ENCODE results near the gene TIMP2.

GRCh38 chr17:78918979-78919378 is 6.2 kb downstream of the TIMP2 start:
- TF ChIP-seq POLR2AphosphoS5 (IDR thresholded peaks at IDR 0.05; ENCODE audit: low read depth) (no peak), CTCF (conservative IDR thresholded peaks at IDR 0.05; ENCODE audit: low read depth in 2 of 2) (no peak), EZH2 (IDR thresholded peaks at IDR 0.05; ENCODE audit: low read depth, unreplicated experiment) (no peak), CREB1 (CRISPR knock-in tag; IDR thresholded peaks at IDR 0.05; ENCODE audit: low read depth) (no peak), REST (IDR thresholded peaks at IDR 0.05; ENCODE audit: unreplicated experiment) (no peak), EZH2phosphoT487 (IDR thresholded peaks at IDR 0.05; ENCODE audit: unreplicated experiment) (no peak), NANOG (IDR thresholded peaks at IDR 0.05; ENCODE audit: borderline replicate concordance) (no peak)

Data from GM23338 (cell line).